ENCODE measurements around the gene NTN1.

NTN1 gene

DNA sequence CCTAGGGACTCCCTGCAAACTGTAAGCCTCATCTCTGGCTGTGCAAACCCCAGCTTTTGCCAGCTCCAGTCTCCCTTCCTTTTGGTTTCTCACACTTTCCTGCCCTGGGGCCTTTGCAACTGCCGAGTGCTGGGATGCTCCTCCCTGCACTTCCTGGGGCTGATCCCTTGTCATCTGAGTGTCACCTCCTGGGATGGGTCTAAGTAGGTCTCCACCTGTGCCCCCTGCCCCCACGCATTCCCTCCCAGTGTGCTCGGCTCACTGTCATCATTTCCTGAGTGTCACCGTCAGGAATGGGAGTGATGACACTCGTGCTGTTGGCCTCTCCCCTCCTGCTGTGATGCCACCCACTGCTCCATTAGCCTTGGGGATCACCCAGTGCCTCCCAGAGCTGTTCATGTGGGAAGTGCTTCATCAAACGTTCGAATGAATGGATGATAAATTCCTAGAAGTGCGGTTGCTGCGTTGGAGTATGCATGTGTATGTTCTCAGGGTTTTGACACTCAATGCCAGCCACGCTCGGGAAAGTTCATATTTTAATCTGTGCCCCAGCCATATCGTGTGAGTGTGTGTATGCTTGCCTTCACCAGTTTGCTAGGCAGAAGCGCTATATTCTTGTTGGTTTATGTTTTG lies 189.9 kb downstream of the NTN1 start:
- H3K4me1 ChIP-seq (ENCODE audit: control insufficient read depth in 1 of 2, insufficient read depth in 2 of 2, low read length in 2 of 2) = no peaks in the 10 kb centered on the region
- H2BK120ac ChIP-seq (ENCODE audit: insufficient read depth, low read length, poor library complexity) = no peak overlapping the region
- H2AK5ac ChIP-seq (ENCODE audit: low read length) = no peak overlapping the region
- H3K27me3 ChIP-seq (ENCODE audit: insufficient read depth, low read length) = no peaks in the 10 kb centered on the region
- H4K8ac ChIP-seq (ENCODE audit: low read depth, low read length) = no peak overlapping the region
- no peak overlapping the region for H3K18ac ChIP-seq (ENCODE audit: low read length)
- H3K27ac ChIP-seq (ENCODE audit: low read depth, low read length) = no peak overlapping the region
- no CpG with 5 or more reads among the region's 13 CpGs for WGBS (ENCODE audit: extremely low coverage, insufficient coverage, insufficient read length)
- no peaks in the 10 kb centered on the region for H3K36me3 ChIP-seq (ENCODE audit: control insufficient read depth in 1 of 2, insufficient read depth in 2 of 2, low read length in 2 of 2)
- no peak for DNase-seq
- H3K4ac ChIP-seq (ENCODE audit: low read depth, low read length) = no peak overlapping the region
- H3K79me1 ChIP-seq (ENCODE audit: low read length) = no peaks in the 10 kb centered on the region
- no peak overlapping the region for H4K91ac ChIP-seq (ENCODE audit: low read depth, low read length)
- H2AFZ ChIP-seq (ENCODE audit: insufficient read depth, low read length, poor library complexity) = no peak overlapping the region
- H2BK5ac ChIP-seq (ENCODE audit: low read depth, low read length, poor library complexity) = no peak overlapping the region
- H3K4me2 ChIP-seq (ENCODE audit: low read length) = no peak overlapping the region
- H3K14ac ChIP-seq (ENCODE audit: low read length) = no peak overlapping the region
- H4K12ac ChIP-seq (ENCODE audit: low read depth, low read length) = no peak overlapping the region
- no peak overlapping the region for H3K23ac ChIP-seq (ENCODE audit: low read length)
- no peaks in the 10 kb centered on the region for H3K79me2 ChIP-seq (ENCODE audit: control insufficient read depth, insufficient read depth, low read length, poor library complexity)
- H3K9me3 ChIP-seq (ENCODE audit: insufficient read depth, low read depth, low read length) = peaks cover 8% of the 10 kb centered on the region
- no peak overlapping the region for H3K9ac ChIP-seq (ENCODE audit: low read length)
- H3K4me3 ChIP-seq (ENCODE audit: low read depth, low read length) = no peak overlapping the region
- no peak overlapping the region for H2BK12ac ChIP-seq (ENCODE audit: low read length)

GRCh38 chr17:9212376-9213302 lies 191.3 kb downstream of the NTN1 start:
- H4K8ac ChIP-seq (ENCODE audit: low read depth, low read length) = no peak overlapping the region
- H3K18ac ChIP-seq (ENCODE audit: low read length) = no peak overlapping the region
- no peak overlapping the region for H4K12ac ChIP-seq (ENCODE audit: low read depth, low read length)
- no CpG with 5 or more reads among the region's 30 CpGs for WGBS (ENCODE audit: extremely low coverage, insufficient coverage, insufficient read length)
- no peak overlapping the region for H4K91ac ChIP-seq (ENCODE audit: low read depth, low read length)
- no peak overlapping the region for H3K27ac ChIP-seq (ENCODE audit: low read depth, low read length)
- no peak overlapping the region for H2BK12ac ChIP-seq (ENCODE audit: low read length)
- peaks cover 6 to 7% of the 10 kb centered on the region in 2 experiments for H3K4me1 ChIP-seq (ENCODE audit: control insufficient read depth in 1 of 2, insufficient read depth in 2 of 2, low read length in 2 of 2)
- peaks cover 5% of the 10 kb centered on the region for H3K79me1 ChIP-seq (ENCODE audit: low read length)
- H3K27me3 ChIP-seq (ENCODE audit: insufficient read depth, low read length) = no peaks in the 10 kb centered on the region
- H3K4ac ChIP-seq (ENCODE audit: low read depth, low read length) = no peak overlapping the region
- no peak overlapping the region for H3K23ac ChIP-seq (ENCODE audit: low read length)
- peaks cover 8% of the 10 kb centered on the region for H3K9me3 ChIP-seq (ENCODE audit: insufficient read depth, low read depth, low read length)
- no peak overlapping the region for H3K4me3 ChIP-seq (ENCODE audit: low read depth, low read length)
- no peak overlapping the region for H2BK120ac ChIP-seq (ENCODE audit: insufficient read depth, low read length, poor library complexity)
- H2AK5ac ChIP-seq (ENCODE audit: low read length) = no peak overlapping the region
- no peak overlapping the region for H3K14ac ChIP-seq (ENCODE audit: low read length)
- no peak overlapping the region for H2BK5ac ChIP-seq (ENCODE audit: low read depth, low read length, poor library complexity)
- no peak overlapping the region for H3K9ac ChIP-seq (ENCODE audit: low read length)
- H3K79me2 ChIP-seq (ENCODE audit: control insufficient read depth, insufficient read depth, low read length, poor library complexity) = no peaks in the 10 kb centered on the region
- no peak overlapping the region for H3K4me2 ChIP-seq (ENCODE audit: low read length)
- H2AFZ ChIP-seq (ENCODE audit: insufficient read depth, low read length, poor library complexity) = no peak overlapping the region
- DNase-seq = no peak
- no peaks in the 10 kb centered on the region for H3K36me3 ChIP-seq (ENCODE audit: control insufficient read depth in 1 of 2, insufficient read depth in 2 of 2, low read length in 2 of 2)

DNA sequence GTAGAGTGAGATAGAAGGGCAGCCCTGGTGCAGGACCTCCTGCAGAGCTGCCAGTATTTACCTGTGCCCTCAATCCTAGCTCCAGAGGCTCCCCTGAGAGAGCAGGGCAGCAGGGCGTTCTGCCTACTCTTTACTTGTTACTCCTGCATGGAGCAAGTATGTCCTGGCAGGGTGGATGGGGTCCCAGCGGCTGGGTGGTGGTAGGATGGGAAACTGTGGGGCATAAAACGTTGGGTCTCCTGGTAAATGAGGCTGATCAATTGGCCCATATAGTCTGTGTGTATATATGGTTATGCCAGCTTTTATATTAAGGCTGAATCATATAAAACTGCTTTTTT lies 192.0 kb downstream of the NTN1 start:
- no peak overlapping the region for H3K14ac ChIP-seq (ENCODE audit: low read length)
- no peak overlapping the region for H4K12ac ChIP-seq (ENCODE audit: low read depth, low read length)
- WGBS (ENCODE audit: extremely low coverage, insufficient coverage, insufficient read length) = no CpG with 5 or more reads among the region's 3 CpGs

GRCh38 chr17:9215465-9215864 lies 194.2 kb downstream of the NTN1 start:
- Histone ChIP-seq H2BK120ac (ENCODE audit: insufficient read depth, low read length, poor library complexity) (no peak overlapping the region), H3K23ac (ENCODE audit: low read length) (no peak overlapping the region), H3K14ac (ENCODE audit: low read length) (no peak overlapping the region), H3K4me1 (ENCODE audit: control insufficient read depth in 1 of 2, insufficient read depth in 2 of 2, low read length in 2 of 2) (peaks cover 28 to 32% of the 10 kb centered on the region in 2 experiments), H3K18ac (ENCODE audit: low read length) (no peak overlapping the region), H3K9ac (ENCODE audit: low read length) (no peak overlapping the region), H2BK12ac (ENCODE audit: low read length) (no peak overlapping the region), H4K8ac (ENCODE audit: low read depth, low read length) (no peak overlapping the region), H4K91ac (ENCODE audit: low read depth, low read length) (no peak overlapping the region), H3K9me3 (ENCODE audit: insufficient read depth, low read depth, low read length) (peaks cover 3% of the 10 kb centered on the region), H2AFZ (ENCODE audit: insufficient read depth, low read length, poor library complexity) (no peak overlapping the region), H3K27me3 (ENCODE audit: insufficient read depth, low read length) (no peaks in the 10 kb centered on the region), H3K4me3 (ENCODE audit: low read depth, low read length) (no peak overlapping the region), H3K27ac (ENCODE audit: low read depth, low read length) (no peak overlapping the region), H2BK5ac (ENCODE audit: low read depth, low read length, poor library complexity) (no peak overlapping the region), H3K79me2 (ENCODE audit: control insufficient read depth, insufficient read depth, low read length, poor library complexity) (no peaks in the 10 kb centered on the region), H3K4ac (ENCODE audit: low read depth, low read length) (no peak overlapping the region), H4K12ac (ENCODE audit: low read depth, low read length) (no peak overlapping the region), H2AK5ac (ENCODE audit: low read length) (no peak overlapping the region), H3K79me1 (ENCODE audit: low read length) (peaks cover 21% of the 10 kb centered on the region), H3K36me3 (ENCODE audit: control insufficient read depth in 1 of 2, insufficient read depth in 2 of 2, low read length in 2 of 2) (no peaks in the 10 kb centered on the region), H3K4me2 (ENCODE audit: low read length) (no peak overlapping the region)
- no peak for DNase-seq

More for the DNA sequence above, 192.0 kb downstream of the NTN1 start:
- Histone ChIP-seq H4K8ac (ENCODE audit: low read depth, low read length) (no peak overlapping the region), H3K79me2 (ENCODE audit: control insufficient read depth, insufficient read depth, low read length, poor library complexity) (no peaks in the 10 kb centered on the region), H3K18ac (ENCODE audit: low read length) (no peak overlapping the region), H3K23ac (ENCODE audit: low read length) (no peak overlapping the region), H3K27ac (ENCODE audit: low read depth, low read length) (no peak overlapping the region), H3K9ac (ENCODE audit: low read length) (no peak overlapping the region), H2BK12ac (ENCODE audit: low read length) (no peak overlapping the region), H3K79me1 (ENCODE audit: low read length) (peaks cover 10% of the 10 kb centered on the region), H3K4ac (ENCODE audit: low read depth, low read length) (no peak overlapping the region), H3K36me3 (ENCODE audit: control insufficient read depth in 1 of 2, insufficient read depth in 2 of 2, low read length in 2 of 2) (no peaks in the 10 kb centered on the region), H3K4me1 (ENCODE audit: control insufficient read depth in 1 of 2, insufficient read depth in 2 of 2, low read length in 2 of 2) (peaks cover 11 to 12% of the 10 kb centered on the region in 2 experiments), H3K4me3 (ENCODE audit: low read depth, low read length) (no peak overlapping the region), H2AK5ac (ENCODE audit: low read length) (no peak overlapping the region), H4K91ac (ENCODE audit: low read depth, low read length) (no peak overlapping the region), H3K9me3 (ENCODE audit: insufficient read depth, low read depth, low read length) (peaks cover 8% of the 10 kb centered on the region), H2BK120ac (ENCODE audit: insufficient read depth, low read length, poor library complexity) (no peak overlapping the region), H3K27me3 (ENCODE audit: insufficient read depth, low read length) (no peaks in the 10 kb centered on the region), H2AFZ (ENCODE audit: insufficient read depth, low read length, poor library complexity) (no peak overlapping the region), H2BK5ac (ENCODE audit: low read depth, low read length, poor library complexity) (no peak overlapping the region), H3K4me2 (ENCODE audit: low read length) (no peak overlapping the region)
- no peak for DNase-seq
